Activated T-cell treated with anti-CD3 and anti-CD28 coated beads, Interleukin-2, amount 50 U/mL, for 72 hours (primary cell): ENCODE measurements around the gene LRFN4. TPM values are rescaled to one million over a fixed set of nuclear protein-coding genes. Genes with fewer than 3 reads are reported as not detected.
A peak's percentile ranks its signal among the peaks of the same experiment; 100 is the strongest.

ENCODE experiments used
- ATAC-seq, 2 donors: fragments of 150-1000 bp; cut with Tn5 transposase; replicated peaks in 1 of 2; 2 replicates each; pipeline ENCODE4 v1.10.0; 2021; ENCODE audit warnings: moderate library complexity in 2 of 2, mild to moderate bottlenecking in 1 of 2
- DNase-seq, 2 donors: peaks; one replicate each; pipeline ENCODE4 v3.0.0; 2021 to 2022; ENCODE audit warnings: mixed read lengths in 1 of 2
- H3K27ac Mint-ChIP-seq: one replicate; pipeline ENCODE4 v1.8.0; 2022; ENCODE audit warnings: mild to moderate bottlenecking, moderate library complexity, mixed read lengths
- H3K27me3 Mint-ChIP-seq: one replicate; pipeline ENCODE4 v1.8.0; 2022; ENCODE audit warnings: low read depth, mixed read lengths
- H3K36me3 Mint-ChIP-seq, 2 donors: one replicate each; pipeline ENCODE4 v1.8.0; 2022; ENCODE audit warnings: mixed read lengths in 2 of 2, mild to moderate bottlenecking in 1 of 2; ENCODE audit not compliant: insufficient read depth in 2 of 2
- H3K4me1 Mint-ChIP-seq: one replicate; pipeline ENCODE4 v1.8.0; 2022; ENCODE audit warnings: low read depth, mixed read lengths
- H3K4me3 Mint-ChIP-seq, 2 donors: one replicate each; pipeline ENCODE4 v1.8.0; 2022; ENCODE audit warnings: mild to moderate bottlenecking in 2 of 2, mixed read lengths in 2 of 2, moderate library complexity in 2 of 2
- H3K9me3 Mint-ChIP-seq, 2 donors: one replicate each; pipeline ENCODE4 v1.8.0; 2022; ENCODE audit warnings: mixed read lengths in 2 of 2
- total RNA-seq, 2 donors: library from RNA; stranded (reverse); gene quantifications; one replicate each; pipeline ENCODE4 v1.2.3, GENCODE V29; 2022

Gene LRFN4
- total RNA-seq, 2 donors from 2014 or later: 13.4 to 18.3 TPM

DNA sequence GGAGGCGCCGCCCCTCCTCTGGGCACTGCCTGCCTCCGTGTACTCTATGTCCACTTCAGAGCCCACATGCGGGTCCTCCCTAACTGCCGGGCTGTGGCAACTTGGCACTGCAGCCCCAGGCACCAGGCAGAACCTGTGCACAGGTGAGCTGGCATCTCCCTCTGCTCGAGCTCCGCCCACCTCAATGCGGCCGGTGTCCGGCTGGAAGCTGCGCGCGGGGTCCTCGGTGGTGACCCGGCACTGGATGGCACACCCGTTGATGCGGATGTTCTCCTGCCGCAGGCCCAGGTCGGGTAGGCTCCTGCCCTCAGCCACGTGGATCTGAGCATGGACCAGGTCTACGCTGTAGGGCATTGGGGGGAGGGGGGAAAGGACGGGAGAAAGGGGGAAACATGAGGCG lies 9.1 kb downstream of the LRFN4 start:
- Mint-ChIP-seq H3K36me3 (no peaks in the 10 kb centered on the region), H3K9me3 (no peaks in the 10 kb centered on the region), H3K27ac (no peak overlapping the region), H3K4me3 (no peak overlapping the region), H3K4me1 (peaks cover 14% of the 10 kb centered on the region), H3K27me3 (no peaks in the 10 kb centered on the region)
- DNase-seq: no peak
- ATAC-seq: no peak

GRCh38 chr11:66866511-66866986 lies 9.7 kb downstream of the LRFN4 start:
- peaks cover 14% of the 10 kb centered on the region for H3K4me1 Mint-ChIP-seq
- no peak for DNase-seq
- no peaks in the 10 kb centered on the region for H3K36me3 Mint-ChIP-seq
- no peak overlapping the region for H3K4me3 Mint-ChIP-seq
- no peaks in the 10 kb centered on the region for H3K9me3 Mint-ChIP-seq
- ATAC-seq: no peak
- H3K27me3 Mint-ChIP-seq: no peaks in the 10 kb centered on the region
- no peak overlapping the region for H3K27ac Mint-ChIP-seq

DNA sequence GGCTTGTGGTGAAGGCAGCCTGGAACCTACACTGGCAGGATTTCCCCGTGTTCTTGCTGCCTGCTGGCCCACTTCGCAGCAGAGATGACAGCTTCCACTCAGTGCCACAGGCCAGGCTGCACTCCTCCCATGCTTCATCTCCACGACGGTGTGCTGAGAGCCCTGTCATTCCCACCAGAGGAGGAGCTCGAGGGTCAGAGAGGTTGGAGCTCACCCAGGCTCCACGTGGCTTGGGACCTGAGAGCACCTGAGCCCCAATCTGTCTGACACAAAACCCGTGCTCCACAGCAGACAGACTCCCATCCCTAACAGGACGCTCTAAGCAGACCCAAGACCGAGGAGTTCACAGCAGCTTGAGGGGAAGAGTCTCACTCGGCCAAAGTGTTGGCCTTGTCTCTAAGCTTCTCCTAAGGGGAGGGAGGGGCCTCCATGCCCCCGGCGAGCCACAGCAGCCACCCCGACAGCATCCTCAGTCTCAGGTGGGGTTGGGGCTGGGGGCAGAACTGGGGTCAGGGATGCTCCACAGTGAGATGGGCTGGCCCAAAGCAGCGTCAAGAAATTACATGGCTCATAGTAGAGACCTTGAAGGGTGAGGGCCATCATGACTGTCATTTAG lies 10.7 kb downstream of the LRFN4 start:
- no peak for DNase-seq
- Mint-ChIP-seq H3K9me3 (no peaks in the 10 kb centered on the region), H3K4me3 (no peak overlapping the region), H3K4me1 (peaks cover 14% of the 10 kb centered on the region), H3K27me3 (no peaks in the 10 kb centered on the region), H3K27ac (no peak overlapping the region), H3K36me3 (no peaks in the 10 kb centered on the region)
- ATAC-seq: no peak

DNA sequence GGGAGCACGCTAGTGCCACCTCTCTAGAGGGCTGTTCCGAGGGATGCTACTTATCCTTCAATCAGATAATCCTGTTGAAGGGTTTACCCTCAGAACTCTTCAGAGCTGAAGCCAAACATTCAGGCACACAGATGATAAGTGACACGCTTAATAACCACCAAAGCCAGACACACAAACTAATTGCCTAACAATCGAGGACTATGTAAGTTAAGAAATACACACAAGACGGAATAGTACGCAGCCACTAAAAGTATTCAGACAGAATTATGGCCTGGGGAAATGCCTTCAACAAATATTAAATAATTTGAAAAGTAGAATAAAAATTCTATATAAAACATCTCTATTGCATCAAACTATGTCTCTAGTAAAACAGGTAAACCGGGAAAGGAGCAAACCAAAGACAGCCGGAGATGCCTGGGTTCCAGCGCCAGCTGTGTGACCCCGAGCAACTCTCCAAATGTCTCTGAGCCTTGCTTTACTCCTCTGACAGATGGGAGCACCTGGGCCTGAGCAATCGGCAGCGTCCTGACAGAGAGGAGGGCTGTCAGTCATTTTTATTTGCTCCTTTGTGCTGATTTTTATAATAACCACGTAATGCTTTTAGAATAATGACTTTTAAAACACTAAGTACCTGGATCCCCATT lies 11.3 kb downstream of the LRFN4 start:
- Mint-ChIP-seq H3K27me3 (no peaks in the 10 kb centered on the region), H3K4me3 (no peak overlapping the region), H3K27ac (no peak overlapping the region), H3K9me3 (no peaks in the 10 kb centered on the region), H3K36me3 (no peaks in the 10 kb centered on the region), H3K4me1 (peaks cover 14% of the 10 kb centered on the region)
- no peak for DNase-seq
- no peak for ATAC-seq

GRCh38 chr11:66868726-66869566 lies 12.1 kb downstream of the LRFN4 start:
- Mint-ChIP-seq H3K4me1 (peaks cover 14% of the 10 kb centered on the region), H3K27ac (no peak overlapping the region), H3K9me3 (no peaks in the 10 kb centered on the region), H3K4me3 (peak overlapping the region; percentile 36 to 54), H3K36me3 (no peaks in the 10 kb centered on the region), H3K27me3 (no peaks in the 10 kb centered on the region)
- DNase-seq (peak; percentile 83 to 89), ATAC-seq (peak; percentile 94)

DNA sequence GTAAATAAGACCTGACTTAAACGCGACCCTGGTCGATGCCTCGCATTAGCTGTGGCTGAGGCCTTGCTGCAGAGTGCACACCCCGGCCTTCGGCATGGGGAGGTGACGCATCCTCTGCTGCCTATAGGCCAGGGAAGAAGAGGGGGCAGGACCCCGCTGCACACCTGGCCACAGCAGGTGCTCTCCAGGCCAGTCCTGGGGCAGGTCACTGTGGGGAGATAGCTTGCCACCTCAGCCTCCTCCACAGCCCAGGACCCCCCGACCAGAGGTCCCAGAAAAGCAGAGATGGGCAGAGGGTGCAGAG lies 12.7 kb downstream of the LRFN4 start:
- ATAC-seq (no peak), DNase-seq (no peak)
- Mint-ChIP-seq H3K9me3 (no peaks in the 10 kb centered on the region), H3K36me3 (no peaks in the 10 kb centered on the region), H3K4me1 (peaks cover 14% of the 10 kb centered on the region), H3K4me3 (peak overlapping the region in 1 of 2 donors; percentile 54), H3K27me3 (no peaks in the 10 kb centered on the region), H3K27ac (no peak overlapping the region)

DNA sequence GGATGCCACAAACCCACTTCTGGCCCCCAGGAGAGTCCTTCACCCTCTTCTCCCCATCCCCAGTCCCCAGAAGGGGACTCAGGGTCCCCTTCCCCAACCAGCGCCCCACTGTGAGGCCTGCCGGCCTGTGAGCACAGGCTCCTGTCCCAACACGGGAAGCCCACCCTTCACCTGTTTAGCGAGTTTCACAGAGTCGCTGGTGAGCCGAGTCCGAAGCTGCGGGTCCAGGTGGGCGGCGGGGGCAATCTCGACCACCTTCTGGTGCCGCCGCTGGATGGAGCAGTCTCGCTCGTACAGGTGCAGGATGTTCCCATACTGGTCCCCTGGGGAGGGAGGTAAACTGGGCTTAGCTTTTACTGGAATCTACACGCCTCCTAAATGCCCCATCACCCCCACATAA lies 13.3 kb downstream of the LRFN4 start:
- ATAC-seq: no peak

DNA sequence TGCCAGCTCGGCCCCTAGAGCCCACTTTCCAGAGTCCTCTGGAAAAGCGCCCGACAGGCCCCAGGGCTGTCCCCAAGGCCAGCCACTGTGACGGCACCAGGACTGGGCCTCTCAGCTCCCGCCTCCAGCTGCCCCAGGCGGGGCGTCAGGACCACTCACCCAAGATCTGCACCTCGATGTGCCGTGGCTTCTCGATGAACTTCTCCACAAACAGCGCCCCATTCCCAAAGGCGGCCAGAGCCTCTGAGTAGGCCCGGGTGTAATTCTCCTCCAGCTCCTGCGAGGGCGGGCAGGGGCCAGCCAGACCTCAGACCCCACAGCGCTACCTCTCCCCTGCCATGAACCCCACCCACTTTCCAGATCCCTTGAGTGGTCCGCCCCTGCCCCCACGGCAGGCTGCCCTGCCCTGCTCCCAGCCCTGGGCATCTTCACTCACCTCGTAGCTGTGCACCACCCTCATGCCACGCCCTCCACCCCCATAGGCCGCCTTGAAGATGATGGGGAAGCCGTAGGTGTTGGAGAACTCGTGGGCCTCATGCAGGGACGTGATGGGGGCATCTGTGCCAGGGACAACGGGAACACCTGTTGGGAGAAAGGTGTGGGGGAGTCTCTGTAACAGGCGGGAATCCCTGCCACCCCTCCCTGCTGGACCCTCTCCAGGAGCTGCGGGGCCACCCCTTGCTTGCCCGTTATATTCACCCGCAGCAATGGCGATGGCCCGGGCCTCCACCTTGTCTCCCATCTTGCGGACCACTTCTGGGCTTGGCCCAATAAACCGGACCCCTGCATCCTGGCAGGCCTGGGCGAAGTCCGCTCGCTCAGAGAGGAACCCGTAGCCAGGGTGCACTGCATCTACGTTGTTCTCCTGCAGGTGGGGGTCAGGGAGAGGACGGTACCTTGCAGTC lies 14.0 kb downstream of the LRFN4 start:
- Mint-ChIP-seq H3K4me3 (no peak overlapping the region), H3K4me1 (peaks cover 14% of the 10 kb centered on the region), H3K36me3 (no peaks in the 10 kb centered on the region), H3K27me3 (no peaks in the 10 kb centered on the region), H3K9me3 (no peaks in the 10 kb centered on the region), H3K27ac (no peak overlapping the region)
- ATAC-seq (no peak), DNase-seq (no peak)

More for the DNA sequence above, 13.3 kb downstream of the LRFN4 start:
- DNase-seq: no peak
- Mint-ChIP-seq H3K9me3 (no peaks in the 10 kb centered on the region), H3K4me1 (peaks cover 14% of the 10 kb centered on the region), H3K4me3 (no peak overlapping the region), H3K27me3 (no peaks in the 10 kb centered on the region), H3K27ac (no peak overlapping the region), H3K36me3 (no peaks in the 10 kb centered on the region)

DNA sequence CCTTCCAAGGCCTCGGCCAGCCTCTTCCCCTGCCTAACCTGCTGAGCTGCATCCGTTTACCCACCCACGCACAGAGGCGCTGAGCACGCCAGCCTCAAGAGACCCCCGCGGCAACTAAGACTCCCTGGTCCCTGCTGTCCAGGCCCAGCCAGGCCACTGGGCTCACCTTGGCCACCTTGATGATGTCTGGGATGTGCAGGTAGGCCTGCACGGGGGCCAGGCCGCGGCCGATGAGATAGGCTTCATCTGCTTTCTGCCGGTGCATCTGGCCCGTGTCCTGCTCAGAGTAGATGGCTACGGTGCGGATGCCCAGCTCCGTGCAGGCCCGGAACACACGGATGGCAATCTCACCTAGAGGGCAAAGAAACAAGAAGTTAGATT lies 14.6 kb downstream of the LRFN4 start:
- Mint-ChIP-seq H3K9me3 (no peaks in the 10 kb centered on the region), H3K27ac (no peak overlapping the region)
- ATAC-seq: no peak

DNA sequence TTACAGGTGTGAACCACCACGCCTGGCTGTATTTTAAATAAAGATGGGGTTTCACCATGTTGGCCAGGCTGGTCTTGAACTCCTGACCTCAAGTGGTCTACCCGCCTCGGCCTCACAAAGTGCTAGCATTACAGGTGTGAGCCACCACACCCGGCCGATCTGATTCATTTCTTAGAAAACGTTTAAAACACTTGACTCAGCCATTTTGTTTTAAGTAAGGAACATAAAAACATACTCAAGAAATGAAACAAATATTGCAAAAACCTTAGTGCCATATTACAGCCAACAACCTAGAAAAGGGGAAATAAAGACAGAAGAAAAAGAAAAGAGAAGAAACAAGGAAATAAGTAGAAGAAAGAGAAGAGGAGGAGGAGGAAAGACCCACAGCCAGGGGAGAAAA lies 17.4 kb downstream of the LRFN4 start:
- H3K4me1 Mint-ChIP-seq: peaks cover 4% of the 10 kb centered on the region
- H3K27ac Mint-ChIP-seq: peak overlapping the region; percentile 53
- DNase-seq (no peak), ATAC-seq (no peak)
- H3K36me3 Mint-ChIP-seq: no peaks in the 10 kb centered on the region
- no peaks in the 10 kb centered on the region for H3K27me3 Mint-ChIP-seq
- no peak overlapping the region for H3K4me3 Mint-ChIP-seq
- no peaks in the 10 kb centered on the region for H3K9me3 Mint-ChIP-seq

More for the DNA sequence above, 14.6 kb downstream of the LRFN4 start:
- Mint-ChIP-seq H3K27me3 (no peaks in the 10 kb centered on the region), H3K4me3 (no peak overlapping the region), H3K4me1 (peaks cover 14% of the 10 kb centered on the region), H3K36me3 (no peaks in the 10 kb centered on the region)
- DNase-seq: no peak

DNA sequence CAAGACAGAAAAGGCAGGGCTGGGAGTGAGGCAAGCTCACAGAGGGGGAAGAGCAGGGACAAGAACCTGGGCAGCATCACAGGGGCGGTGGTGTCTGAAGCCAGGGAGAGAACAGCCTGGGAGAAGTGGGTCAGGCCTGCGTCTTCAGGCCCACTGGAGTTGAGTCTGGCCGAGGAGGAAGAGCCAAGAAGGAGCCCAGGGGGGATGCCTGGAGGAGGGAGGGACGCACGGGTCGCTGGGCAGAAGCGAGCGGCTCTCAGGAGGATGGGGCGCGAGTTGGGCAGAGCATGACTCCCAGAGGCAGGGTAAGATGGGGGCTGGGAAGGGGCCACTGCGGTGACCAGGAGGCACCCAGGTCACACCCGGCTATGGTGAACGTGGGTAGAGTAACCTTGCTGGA lies 18.5 kb downstream of the LRFN4 start:
- DNase-seq: no peak
- H3K27me3 Mint-ChIP-seq: no peaks in the 10 kb centered on the region
- no peak overlapping the region for H3K4me3 Mint-ChIP-seq
- no peaks in the 10 kb centered on the region for H3K36me3 Mint-ChIP-seq
- no peak overlapping the region for H3K27ac Mint-ChIP-seq
- peaks cover 5% of the 10 kb centered on the region for H3K4me1 Mint-ChIP-seq
- no peak for ATAC-seq
- no peaks in the 10 kb centered on the region for H3K9me3 Mint-ChIP-seq

DNA sequence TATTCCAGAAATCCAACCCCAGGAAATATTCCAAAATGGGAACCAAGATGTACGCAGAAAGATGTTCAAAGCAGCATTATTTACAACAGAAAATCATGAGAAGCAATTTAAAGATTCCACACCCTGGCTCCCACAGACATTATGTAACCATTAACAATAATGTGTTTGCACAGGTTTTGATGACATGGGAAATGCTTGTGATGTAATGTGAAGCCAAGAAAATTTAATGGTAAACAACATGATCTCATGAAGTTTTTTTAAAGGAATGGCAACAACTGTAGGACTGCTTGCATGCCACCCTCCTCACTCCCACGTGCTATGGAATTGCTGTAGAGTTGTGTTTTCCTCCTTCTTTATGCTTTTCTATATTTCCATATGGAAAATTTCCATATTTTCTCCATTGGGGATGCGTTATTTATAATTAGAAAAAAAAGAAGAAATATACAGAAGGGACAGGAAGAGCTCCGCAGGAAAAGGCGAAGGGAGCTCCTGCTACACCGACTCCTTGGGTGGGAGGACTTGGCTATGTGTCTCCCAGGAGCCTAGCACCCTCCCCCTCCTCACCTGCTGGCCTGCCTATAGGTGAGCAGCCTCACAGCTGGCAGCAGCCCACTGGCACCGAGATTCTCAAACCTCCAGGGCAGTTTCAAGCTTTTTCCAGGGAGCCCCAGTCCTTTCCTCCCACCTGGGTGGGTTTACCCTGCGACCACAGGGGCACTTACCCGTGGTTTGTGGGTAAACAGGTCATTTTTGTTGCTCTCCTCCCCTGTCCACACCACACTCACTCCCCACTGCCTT lies 20.9 kb downstream of the LRFN4 start:
- no peak for ATAC-seq
- Mint-ChIP-seq H3K27me3 (no peaks in the 10 kb centered on the region), H3K4me1 (peaks cover 11% of the 10 kb centered on the region), H3K27ac (no peak overlapping the region), H3K4me3 (no peak overlapping the region), H3K36me3 (no peaks in the 10 kb centered on the region), H3K9me3 (no peaks in the 10 kb centered on the region)
- no peak for DNase-seq
